ENCODE measurements around the gene SLC24A3.

- TF ChIP-seq CTCF (IDR thresholded peaks at IDR 0.05) (no peak), POLR2AphosphoS5 (IDR thresholded peaks at IDR 0.05) (no peak)
These were observed 196.5 kb downstream of the SLC24A3 start for GRCh38 chr20:19408971-19409370.

All from suprapubic skin (tissue), 3 donors.